Cerebellar nuclear complex (tissue), 1 donor: ENCODE data around the gene OSBPL6.
A peak's percentile ranks its signal among the peaks of the same experiment; 100 is the strongest.
"Not testable (repeated sequence)": the region's sequence is repeated elsewhere in the genome, so short reads cannot be mapped to it uniquely, and the experiment has no call there.

Source experiments
- DNase-seq, 2 experiments: peaks; one replicate each; lab custom pipeline; 2025; lab: John Stamatoyannopoulos, UW

The OSBPL6 gene

DNA sequence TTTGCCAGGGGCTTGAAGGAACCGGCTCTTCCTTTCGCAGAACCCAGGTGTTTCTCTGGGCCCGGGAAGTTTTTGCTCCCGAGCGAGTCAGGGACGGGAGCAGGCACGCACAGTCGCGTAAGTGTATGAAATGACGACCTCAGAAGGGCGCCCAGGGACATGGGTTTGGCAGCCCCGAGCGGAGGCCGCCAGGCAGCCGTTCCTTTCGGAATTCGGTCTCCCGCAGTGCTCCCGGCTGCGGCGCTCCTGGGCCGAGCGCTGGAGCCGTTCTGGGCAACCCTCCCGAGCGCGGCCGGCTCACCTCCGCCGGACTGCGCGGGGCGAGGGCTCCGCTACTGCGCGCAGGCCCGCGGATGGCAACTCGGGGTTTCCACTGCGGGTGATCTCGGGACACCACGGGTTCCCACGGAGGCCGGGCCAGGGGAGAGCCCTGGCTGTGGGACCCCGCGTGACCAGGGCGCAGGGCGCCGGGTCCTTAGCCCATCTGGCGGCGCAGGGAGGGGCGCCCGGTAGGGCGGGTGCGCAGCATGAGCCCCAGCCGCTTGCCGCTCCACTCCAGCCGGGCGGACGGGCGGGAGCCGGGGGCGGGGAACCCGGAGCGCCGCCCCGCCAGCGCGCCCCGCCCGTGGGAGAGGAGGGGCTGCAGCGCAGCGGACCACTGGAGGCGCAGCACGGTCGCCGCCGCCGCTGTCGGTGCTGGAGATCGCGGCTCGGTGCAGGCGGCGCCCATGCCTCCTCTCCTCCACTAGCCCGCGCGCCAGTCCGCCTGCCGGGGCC is at the start of gene OSBPL6:
OSBPL6 (plus strand) TSS at position 690 of the 777 bp plus-strand sequence. CDS start 111,673 bp downstream, outside the sequence.
- no peak for DNase-seq

DNA sequence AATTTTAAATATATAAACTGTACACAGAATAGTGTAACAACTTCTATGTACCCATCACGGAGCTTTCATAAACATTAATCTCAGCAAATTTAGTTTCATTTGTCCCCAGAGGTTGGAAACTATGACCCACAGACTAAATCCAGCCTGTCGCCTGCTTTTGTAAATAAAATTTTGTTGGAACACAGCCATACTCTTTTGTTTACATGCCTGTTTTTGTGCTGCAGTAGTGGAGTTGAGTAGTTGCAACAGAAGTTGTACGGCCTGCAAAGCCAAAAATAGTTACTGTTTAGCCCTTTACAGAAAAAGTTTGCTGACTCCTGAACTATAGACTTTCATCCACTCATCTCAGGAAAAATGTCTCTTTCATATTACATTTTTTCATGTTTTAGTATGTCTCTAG is 42.3 kb upstream of the OSBPL6 start:
- DNase-seq, result no peak

DNA sequence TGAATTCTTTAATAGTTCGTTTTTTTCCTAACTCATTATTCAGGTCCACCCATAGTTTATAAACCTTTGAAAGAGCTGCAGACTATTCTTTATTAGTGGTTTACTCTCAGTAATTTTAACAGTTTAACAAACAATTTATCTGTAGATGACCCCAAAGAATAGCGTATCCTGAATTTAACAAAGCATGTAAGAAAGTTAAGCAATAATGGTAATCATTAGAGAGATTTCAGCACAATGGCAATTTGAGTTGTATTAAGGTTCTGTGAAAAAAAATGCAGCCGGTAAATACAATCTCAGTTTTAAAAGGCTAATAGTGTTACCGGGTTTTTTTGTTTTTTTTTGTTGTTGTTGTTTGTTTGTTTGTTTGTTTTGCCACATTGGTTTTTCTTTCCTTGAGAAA is 41.8 kb upstream of the OSBPL6 start:
- DNase-seq, result no peak

DNA sequence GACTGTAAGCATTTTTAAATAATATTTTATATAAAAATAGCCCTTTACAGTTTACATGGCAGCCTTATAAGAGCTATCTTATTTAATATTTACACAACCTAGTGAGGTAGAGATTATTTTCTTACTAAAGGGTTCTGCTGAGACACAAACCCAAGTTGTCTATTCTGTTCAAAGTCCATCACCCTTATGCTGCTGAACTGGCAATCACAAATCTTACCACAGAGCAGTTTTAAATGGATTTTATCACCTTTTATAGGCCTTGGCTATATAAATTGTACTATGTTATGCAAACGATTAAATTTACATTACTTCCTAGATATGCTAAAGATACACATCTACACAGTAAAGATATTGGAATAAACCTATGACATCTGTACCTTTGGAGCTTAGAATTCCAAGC is 41.3 kb upstream of the OSBPL6 start:
- no peak for DNase-seq

DNA sequence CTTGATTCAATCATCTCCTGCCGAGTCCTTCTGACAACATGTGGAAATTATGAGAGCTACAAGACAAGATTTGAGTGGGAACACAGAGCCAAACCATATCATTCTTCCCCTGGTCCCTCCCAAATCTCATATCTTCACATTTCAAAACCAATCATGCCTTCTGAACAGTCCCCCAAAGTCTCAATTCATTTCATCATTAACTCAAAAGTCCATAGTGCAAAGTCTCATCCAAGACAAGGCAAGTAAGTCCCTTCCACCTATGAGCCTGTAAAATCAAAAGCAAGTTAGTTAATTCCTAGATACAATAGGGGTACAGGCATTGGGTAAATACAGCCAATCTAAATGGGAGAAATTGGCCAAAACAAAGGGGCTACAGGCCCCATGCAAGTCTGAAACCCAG is 40.4 kb upstream of the OSBPL6 start:
- not testable (repeated sequence) for DNase-seq

DNA sequence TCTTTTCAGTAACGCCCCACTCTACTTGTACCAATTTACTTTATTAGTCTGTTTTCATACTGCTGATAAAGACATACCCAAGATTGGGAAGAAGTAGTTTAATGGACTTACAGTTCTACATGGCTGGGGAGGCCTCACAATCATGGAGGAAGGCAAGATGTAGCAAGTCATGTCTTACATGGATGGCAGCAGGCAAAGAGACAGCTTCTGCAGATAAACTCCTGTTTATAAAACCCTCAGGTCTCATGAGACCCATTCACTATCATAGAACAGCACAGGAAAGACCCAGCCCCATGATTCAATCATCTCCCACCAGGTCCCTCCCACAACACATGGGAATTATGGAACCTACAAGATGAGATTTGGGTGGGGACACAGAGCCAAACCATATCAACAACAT is 38.8 kb upstream of the OSBPL6 start:
- no peak for DNase-seq

DNA sequence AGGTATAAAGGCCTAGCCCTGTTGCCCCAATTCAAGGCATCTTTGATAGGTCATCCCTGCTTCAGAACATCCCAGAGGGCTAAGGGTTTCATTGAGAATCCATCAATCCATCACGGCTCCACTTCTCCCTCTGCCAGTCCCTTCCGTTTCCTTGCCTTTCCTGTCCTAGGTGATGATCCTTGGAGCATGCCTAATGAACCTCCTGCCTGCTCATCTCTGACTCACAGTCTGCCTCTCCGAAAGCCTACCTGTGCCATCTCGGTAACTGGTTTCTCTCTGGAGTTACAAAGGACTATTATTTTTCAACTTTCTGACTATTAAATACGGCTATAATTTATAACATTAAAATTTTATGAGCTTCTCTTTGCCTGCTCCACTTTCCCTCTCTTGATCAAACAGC is 36.7 kb upstream of the OSBPL6 start:
- DNase-seq, result no peak

DNA sequence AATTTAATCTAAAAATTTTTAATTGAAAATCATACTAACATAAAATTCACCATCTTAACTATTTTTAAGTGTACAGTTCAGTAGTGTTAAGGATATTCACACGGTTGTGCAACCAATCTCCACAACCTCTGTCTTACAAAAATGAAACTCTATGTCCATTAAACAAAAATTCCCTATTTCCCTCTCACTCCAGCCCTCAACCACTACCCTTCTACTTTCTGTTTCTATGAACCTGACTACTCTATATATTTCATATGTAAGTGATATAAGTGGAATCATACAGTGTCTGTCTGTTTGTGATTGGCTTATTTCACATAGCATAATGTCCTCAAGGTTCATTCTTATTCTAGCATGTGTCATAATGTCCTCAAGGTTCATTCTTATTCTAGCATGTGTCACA is 34.3 kb upstream of the OSBPL6 start:
- DNase-seq, result no peak

DNA sequence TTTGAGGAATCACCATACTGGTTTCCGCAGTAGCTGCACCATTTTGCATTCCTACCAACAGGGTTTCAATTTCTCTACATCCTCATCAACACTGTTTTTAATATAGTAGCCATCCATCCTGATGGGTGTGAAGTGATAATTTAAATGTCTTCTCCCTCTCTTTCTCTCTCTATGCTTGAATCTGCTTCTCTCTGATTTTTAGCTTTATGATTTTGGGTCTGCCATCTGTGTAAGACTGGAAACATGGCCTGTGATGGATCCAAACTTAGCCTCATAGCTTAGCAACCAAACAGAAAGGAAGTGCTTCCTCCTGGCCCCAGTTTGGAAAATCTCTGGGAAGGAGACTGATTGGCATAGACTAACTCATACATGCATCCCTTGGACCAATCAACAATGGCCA is 33.7 kb upstream of the OSBPL6 start:
- no peak for DNase-seq

DNA sequence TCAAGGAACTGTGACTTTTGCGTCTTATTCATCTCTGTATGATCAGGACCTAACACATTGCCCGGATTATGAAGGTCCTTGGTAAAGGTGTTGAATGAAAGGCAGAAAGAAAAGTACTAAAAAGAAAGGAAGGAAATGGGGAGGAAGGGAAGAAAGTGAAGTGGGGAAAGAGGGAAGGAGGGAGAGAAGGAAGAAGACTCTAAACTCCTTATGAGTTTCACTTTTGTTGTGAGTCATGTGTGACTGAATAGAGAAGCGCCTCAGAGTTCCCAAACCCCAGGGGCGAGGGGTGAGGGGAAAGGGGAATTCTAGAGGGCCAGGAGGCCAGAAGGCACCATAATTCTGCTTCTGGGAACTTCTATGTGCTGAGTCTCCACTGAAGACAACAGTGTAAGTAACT is 30.9 kb upstream of the OSBPL6 start:
- DNase-seq, result no peak

DNA sequence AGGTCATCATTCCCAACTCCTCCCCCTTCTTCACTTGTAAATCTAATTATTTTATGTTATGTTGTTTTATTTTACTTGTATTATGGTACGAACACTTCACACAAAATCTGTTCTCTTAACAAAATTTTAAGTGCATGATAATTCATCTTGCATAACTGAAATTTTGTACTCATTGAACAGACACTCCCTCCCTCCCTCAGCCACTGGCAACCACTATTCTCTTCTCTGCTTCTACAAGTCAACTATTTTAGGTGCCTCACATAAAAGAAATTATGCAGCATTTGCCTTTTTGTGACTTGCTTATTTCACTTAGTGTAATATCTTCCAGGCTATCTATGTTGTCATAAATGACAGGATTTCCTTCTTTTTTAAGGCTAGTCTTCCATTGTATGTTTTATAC is 30.4 kb upstream of the OSBPL6 start:
- no peak for DNase-seq

DNA sequence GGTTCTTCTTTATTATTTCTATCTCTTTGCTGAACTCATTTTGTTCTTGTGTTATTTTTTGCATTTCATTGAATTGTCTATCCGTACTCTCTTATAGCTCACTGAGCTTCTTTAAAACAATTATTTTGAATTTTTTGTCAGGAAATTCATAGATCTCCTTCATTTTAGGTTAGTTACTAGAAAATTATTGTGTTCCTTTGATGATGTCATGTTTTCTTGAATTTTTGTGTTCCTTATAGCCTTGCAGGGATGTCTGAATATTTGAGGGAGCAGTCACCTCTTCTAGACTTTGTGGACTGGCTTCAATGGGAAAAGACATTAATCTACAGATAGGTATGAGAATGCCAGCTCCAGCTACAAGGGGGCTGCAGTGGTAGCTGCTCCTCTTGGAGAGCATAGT is 20.7 kb upstream of the OSBPL6 start:
- DNase-seq, result no peak

DNA sequence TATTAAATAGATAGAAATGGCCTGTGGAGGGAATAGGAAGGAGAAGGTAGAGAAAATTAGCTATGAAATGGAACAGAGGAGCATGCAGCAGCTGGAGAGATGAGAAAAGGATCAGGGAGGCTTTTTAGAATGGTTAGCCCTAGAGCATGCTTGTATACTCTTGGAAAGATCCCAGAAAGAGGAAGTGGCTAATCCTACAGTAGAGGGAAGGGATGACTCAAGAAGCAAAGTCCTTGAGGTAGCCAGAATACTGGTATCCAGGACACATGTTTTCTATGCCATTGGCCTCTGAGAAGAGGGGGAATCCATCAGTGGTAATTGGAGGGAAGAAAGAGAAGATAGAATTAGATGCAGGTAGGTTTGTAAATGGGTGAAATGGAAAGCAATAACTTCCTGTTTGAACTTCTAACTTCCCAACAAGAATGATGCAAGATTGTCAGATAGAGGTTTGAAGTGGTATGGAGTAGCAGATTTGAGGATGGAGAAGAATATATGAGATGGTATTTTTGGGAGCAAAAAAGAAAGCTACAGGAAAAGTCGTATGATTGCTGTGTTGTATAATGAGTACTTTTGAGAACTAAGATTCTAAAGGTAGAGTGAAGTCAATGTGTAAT is 17.1 kb upstream of the OSBPL6 start:
- no peak for DNase-seq

DNA sequence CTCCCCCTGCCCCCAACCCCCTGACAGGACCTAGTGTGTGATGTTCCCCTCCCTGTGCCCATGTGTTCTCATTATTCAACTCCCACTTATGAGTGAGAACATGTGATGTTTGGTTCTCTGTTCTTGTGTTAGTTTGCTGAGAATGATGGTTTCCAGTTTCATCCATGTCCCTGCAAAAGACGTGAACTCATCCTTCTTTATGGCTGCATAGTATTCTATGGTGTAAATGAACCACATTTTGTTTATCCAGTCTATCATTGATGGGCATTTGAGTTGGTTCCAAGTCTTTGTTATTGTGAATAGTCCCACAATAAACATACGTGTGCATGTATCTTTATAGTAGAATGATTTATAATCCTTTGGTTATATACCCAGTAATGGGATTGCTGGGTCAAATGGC is 13.7 kb upstream of the OSBPL6 start:
- DNase-seq, result not testable (repeated sequence)

DNA sequence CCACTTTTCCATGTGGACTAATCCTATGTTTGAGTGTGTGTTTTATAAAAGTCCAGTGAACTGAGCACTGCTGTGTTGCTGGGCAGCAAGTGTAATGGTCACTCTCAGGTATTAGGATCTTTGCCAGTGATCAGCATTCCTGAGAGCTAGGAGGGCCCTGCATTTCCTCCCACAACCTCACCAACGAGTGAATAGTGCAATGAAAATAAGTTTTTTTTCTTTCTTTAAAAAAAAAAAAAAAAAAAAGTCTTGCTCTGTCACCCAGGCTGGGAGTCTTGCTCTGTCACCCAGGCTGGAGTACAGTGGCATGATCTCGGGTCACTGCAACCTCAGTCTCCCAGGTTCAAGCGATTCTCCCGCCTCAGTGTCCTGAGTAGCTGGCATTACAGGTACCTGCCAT is 6.5 kb upstream of the OSBPL6 start:
- no peak for DNase-seq

DNA sequence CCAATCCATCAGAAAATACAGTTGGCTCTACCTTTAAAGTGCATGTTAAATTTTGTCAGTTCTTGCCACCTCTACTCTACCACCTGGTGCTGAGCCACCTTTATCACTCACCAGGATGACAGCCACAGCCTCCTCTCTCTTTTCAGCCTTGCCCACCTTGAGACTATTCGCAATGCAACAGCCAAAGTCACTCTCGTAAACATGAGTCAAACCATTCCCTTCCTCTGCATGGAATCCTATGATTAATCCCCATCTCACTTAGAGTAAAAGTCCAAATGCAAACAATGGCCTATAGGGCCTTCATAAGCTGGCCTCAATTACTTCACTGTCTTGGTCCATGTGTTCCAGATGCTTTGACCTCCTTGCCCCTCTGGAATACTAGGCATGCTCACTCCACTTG is 5.8 kb upstream of the OSBPL6 start:
- DNase-seq, result no peak

DNA sequence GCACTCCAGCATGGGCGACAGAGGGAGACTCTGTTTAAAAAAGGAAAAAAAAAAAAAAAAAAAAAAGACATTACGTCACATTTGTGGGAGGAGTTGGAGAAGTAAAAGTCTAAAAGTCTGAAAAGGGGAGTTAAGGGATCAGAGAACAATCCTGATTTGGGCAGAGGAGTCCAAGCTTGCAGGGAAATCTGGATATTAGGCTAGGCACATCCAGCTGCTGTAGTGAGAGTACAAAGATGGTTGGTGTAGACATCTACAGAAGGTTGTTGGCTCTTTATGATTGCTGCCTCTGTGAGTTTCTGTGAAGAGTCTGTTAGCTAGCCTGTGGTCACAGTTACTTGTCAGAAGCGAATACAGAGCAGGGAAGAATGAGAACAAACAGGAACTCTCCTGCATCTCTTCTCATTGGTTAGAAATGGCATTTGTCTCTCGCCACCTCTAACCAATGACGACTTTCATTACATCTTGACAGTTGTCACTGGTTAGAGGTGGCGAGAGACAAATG is 3.3 kb upstream of the OSBPL6 start:
- DNase-seq, result no peak

DNA sequence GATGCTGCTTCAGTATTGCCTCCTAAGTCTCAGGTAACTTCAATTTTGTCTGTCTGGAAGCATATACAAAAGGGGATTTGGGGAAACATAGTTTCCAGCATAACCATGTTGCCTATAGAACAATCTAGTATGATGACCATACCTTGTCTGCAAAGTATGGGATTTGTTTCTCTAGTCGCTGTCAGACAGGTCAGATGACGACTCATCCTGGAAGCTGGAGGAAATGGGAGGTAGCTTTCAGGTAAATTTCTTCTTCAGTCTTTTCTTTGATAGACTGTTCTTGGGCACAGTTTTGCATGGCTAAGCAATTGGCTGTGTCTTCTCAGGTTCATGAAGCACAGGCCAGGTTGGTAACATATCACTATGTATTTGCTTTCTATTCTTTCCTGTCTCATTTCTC is 2.8 kb upstream of the OSBPL6 start:
- DNase-seq, result no peak

DNA sequence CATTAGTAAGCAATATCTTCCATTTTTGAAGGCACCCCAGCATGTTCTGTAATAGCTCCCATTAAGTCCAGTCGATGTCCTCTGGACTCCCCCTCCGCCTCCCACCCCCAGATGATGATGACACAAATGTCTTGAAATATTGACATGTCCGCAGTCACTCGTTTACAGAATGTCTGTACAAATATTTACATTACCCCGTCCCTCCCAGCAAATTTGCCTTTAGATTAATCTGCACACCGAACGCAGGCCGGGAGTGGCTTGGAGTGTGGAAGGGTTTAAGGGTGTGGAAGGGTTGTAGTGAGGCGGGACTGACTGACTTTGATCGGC is 853 bp upstream of the OSBPL6 start:
- DNase-seq, result no peak

DNA sequence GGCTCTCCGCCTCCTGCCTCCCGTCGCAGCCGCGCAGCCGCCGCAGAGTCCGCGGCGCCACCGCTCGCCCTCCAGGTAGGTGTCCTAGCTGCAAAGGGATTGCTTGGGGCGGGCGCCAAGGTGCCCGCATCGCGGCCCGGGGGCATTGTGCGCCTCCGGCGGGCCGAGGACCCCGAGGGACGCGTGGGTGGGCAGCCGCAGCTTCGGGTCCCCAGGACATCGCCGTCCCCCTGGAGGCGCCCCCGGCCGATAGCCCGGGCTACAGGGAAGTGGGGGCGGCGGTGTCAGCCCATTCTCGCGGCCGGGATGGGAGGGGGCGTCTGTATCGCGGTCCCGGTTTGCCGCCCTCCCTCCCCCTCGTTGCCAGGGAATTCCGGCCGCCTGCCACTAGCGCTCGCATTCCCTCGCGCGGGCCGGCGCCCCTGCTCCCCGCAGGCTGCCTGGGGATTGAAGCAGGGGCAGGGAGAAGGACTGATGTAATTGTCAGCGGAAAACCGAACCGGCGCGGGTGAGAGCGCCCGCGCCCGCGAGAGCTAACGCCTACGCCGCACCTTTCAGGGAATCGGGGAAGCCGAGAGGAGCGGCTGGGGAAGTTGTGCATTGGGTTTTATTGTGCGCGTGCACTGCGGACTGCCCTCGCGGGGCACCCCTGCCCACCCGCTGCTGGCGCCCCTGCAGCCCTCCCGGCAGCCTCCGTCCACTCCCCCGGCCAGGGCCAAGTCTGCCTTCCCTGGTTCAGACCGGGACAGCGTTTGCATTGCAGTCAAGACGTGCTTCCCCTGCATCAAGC is 483 bp downstream of the OSBPL6 start:
- peak in 1 of 2 experiments; percentile 29 for DNase-seq

DNA sequence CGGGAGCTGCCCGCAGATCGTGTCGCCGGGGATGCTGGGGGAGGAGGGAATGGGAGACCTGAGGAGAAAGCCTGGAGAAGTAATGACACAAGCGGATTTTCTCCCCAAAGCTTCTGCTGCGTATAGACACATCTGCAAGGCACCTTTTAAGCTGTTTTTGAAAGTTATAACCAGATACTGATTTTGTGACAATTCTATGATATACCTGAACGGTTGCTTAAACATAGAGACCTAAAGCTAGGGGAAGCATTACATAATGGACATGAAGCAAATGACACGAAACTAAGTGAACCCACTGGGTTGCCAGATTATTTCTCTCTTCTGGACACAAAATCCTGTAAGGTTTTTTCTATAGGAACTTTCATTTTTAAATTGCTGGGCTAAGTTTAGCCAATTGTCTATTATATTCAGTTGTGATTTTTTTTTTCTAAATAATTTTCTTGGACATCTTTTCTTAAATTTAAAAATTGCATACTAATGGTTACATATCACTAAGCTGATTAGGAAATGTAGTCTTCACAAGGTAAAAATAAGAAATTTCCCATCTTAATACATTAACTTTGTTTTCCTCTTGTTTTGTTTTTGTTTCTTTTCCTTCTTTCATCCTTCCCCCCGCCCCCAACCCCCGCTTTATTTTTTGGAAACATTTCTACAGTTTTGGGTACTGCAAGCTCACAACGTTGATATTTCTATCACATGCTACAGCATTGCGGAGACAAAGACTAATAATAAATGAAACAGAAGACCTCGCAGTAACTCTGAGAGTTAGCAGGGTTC is 1.3 kb downstream of the OSBPL6 start:
- DNase-seq, result no peak

DNA sequence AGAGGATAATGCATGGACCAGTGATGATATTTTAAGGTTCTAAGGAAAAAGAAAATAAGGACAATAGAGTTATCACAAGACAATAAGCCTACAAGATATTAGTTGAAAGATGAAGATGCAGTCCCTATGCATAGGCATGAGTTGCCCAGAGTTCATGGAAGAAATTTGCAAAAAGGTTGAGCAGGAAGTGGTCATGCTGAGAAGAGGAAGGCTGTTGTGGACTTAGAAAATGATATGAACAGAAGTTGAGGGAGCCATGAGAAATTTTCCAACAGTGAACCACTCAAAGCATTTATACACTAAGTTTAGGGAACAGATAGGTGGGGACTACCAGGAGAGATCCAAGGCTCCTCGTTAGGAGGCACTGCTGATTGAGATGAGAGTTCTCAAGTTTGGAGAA is 3.5 kb downstream of the OSBPL6 start:
- no peak for DNase-seq
